Measurements from ENCODE around the gene PIKFYVE.
A peak's percentile ranks its signal among the peaks of the same experiment; 100 is the strongest.

Gene PIKFYVE

DNA sequence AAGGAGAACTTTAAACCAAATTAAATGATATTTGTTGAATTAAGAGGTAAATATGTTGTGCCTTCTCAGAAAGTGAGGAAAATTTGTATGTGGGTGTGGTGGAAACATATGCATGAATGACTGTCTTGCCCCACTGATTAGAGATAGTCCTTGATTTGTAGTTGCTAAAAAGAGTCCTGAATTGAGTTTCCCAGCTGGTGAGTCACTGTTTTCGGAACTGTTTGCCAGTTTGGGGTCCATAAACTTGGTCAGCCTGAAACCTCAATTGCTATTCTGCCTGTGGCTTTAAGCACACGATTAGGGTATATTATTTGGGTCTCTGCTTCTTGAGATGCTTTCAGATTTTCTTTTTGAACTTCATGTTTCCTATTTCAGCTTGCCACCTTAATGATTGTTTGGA lies 53.3 kb downstream of the PIKFYVE start:
- Histone ChIP-seq H3F3A (ENCODE audit: insufficient read depth) (no peaks in the 10 kb centered on the region), H2AFZ (ENCODE audit: low read depth, low read length, severe bottlenecking) (no peak overlapping the region), H3K9me3 (ENCODE audit: insufficient read depth, low read length) (no peaks in the 10 kb centered on the region), H3K27ac (ENCODE audit: low read depth, low read length) (no peak overlapping the region), H3K9ac (ENCODE audit: low read length) (no peak overlapping the region), H4K20me1 (ENCODE audit: low read depth, low read length) (no peaks in the 10 kb centered on the region), H3K79me2 (ENCODE audit: insufficient read depth, low read length) (no peaks in the 10 kb centered on the region), H3K4me2 (ENCODE audit: low read depth, low read length, poor library complexity, severe bottlenecking) (no peak overlapping the region), H3K27me3 (ENCODE audit: low read length) (no peaks in the 10 kb centered on the region), H3K9me2 (replicated peaks; ENCODE audit: insufficient read depth, low read length) (no peaks in the 10 kb centered on the region), H3K36me3 (ENCODE audit: low read length) (peaks cover 25% of the 10 kb centered on the region), H3K4me3 (ENCODE audit: insufficient read depth, low read length, poor library complexity, severe bottlenecking) (no peak overlapping the region)
- TF ChIP-seq, protein P1, sequence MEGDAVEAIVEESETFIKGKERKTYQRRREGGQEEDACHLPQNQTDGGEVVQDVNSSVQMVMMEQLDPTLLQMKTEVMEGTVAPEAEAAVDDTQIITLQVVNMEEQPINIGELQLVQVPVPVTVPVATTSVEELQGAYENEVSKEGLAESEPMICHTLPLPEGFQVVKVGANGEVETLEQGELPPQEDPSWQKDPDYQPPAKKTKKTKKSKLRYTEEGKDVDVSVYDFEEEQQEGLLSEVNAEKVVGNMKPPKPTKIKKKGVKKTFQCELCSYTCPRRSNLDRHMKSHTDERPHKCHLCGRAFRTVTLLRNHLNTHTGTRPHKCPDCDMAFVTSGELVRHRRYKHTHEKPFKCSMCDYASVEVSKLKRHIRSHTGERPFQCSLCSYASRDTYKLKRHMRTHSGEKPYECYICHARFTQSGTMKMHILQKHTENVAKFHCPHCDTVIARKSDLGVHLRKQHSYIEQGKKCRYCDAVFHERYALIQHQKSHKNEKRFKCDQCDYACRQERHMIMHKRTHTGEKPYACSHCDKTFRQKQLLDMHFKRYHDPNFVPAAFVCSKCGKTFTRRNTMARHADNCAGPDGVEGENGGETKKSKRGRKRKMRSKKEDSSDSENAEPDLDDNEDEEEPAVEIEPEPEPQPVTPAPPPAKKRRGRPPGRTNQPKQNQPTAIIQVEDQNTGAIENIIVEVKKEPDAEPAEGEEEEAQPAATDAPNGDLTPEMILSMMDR (IDR thresholded peaks at IDR 0.05; ENCODE audit: insufficient read depth, low read length, poor library complexity, severe bottlenecking) = no peak
- no peak for TF ChIP-seq EZH2phosphoT487 (conservative IDR thresholded peaks at IDR 0.05; ENCODE audit: low read length)

DNA sequence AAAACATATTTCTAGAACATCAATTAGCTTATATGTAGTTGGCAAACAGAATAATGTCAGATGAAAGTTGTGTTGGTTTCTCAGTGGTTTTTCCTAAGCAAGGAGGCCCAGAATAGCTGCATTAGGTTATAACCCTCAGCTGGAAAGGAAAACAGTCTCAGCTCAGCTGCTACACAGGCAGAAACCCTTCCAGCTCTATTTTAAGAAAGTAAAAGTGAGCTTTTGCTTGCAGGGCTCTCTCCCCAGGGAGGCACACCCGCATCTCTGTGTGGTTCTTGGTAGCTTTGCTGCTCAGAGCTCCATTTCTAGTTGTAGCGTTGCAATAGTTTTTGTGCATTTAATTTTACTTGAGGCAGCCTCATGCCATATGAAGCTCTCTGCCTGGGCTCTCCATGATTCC lies 54.6 kb downstream of the PIKFYVE start:
- Histone ChIP-seq H3K9me3 (ENCODE audit: insufficient read depth, low read length) (no peaks in the 10 kb centered on the region), H2AFZ (ENCODE audit: low read depth, low read length, severe bottlenecking) (no peak overlapping the region), H3K27me3 (ENCODE audit: low read length) (no peaks in the 10 kb centered on the region), H3K36me3 (ENCODE audit: low read length) (peaks cover 26% of the 10 kb centered on the region), H3K4me2 (ENCODE audit: low read depth, low read length, poor library complexity, severe bottlenecking) (no peak overlapping the region), H3K27ac (ENCODE audit: low read depth, low read length) (peak overlapping the region; percentile 9; the same call in 1 of the 2 replicates), H3K79me2 (ENCODE audit: insufficient read depth, low read length) (no peaks in the 10 kb centered on the region), H3F3A (ENCODE audit: insufficient read depth) (no peaks in the 10 kb centered on the region), H3K9ac (ENCODE audit: low read length) (no peak overlapping the region), H3K4me3 (ENCODE audit: insufficient read depth, low read length, poor library complexity, severe bottlenecking) (no peak overlapping the region), H3K9me2 (replicated peaks; ENCODE audit: insufficient read depth, low read length) (no peaks in the 10 kb centered on the region), H4K20me1 (ENCODE audit: low read depth, low read length) (no peaks in the 10 kb centered on the region)
- TF ChIP-seq, protein P1 (IDR thresholded peaks at IDR 0.05; ENCODE audit: insufficient read depth, low read length, poor library complexity, severe bottlenecking) = no peak
- TF ChIP-seq EZH2phosphoT487 (conservative IDR thresholded peaks at IDR 0.05; ENCODE audit: low read length) = no peak

DNA sequence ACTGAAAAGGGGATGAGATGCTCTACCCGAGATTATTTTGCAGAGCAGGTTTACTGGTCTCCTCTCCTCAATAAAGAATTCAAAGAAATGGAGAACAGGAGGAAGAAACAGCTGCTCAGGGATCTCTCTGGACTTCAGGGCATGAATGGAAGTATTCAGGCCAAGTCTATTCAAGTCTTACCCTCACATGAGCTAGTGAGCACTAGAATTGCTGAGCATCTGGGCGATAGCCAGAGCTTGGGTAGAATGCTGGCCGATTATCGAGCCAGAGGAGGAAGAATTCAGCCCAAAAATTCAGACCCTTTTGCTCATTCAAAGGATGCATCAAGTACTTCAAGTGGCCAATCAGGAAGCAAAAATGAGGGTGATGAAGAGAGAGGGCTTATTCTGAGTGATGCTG lies 60.0 kb downstream of the PIKFYVE start:
- Histone ChIP-seq H3K27me3 (ENCODE audit: low read length) (no peaks in the 10 kb centered on the region), H3K36me3 (ENCODE audit: low read length) (peaks cover 59% of the 10 kb centered on the region; the same call in 1 of the 2 replicates), H3K4me3 (ENCODE audit: insufficient read depth, low read length, poor library complexity, severe bottlenecking) (no peak overlapping the region), H3K4me2 (ENCODE audit: low read depth, low read length, poor library complexity, severe bottlenecking) (no peak overlapping the region), H3K9ac (ENCODE audit: low read length) (no peak overlapping the region), H3K27ac (ENCODE audit: low read depth, low read length) (no peak overlapping the region), H3K9me2 (replicated peaks; ENCODE audit: insufficient read depth, low read length) (no peaks in the 10 kb centered on the region), H3K79me2 (ENCODE audit: insufficient read depth, low read length) (no peaks in the 10 kb centered on the region), H2AFZ (ENCODE audit: low read depth, low read length, severe bottlenecking) (no peak overlapping the region), H4K20me1 (ENCODE audit: low read depth, low read length) (no peaks in the 10 kb centered on the region), H3K9me3 (ENCODE audit: insufficient read depth, low read length) (no peaks in the 10 kb centered on the region), H3F3A (ENCODE audit: insufficient read depth) (no peaks in the 10 kb centered on the region)
- TF ChIP-seq EZH2phosphoT487 (conservative IDR thresholded peaks at IDR 0.05; ENCODE audit: low read length) = no peak
- TF ChIP-seq, protein P1 (IDR thresholded peaks at IDR 0.05; ENCODE audit: insufficient read depth, low read length, poor library complexity, severe bottlenecking) = no peak
